ENCODE results near the gene NRARP. TPM values are rescaled to one million over a fixed set of nuclear protein-coding genes. Genes with fewer than 3 reads are reported as not detected.
A peak's percentile ranks its signal among the peaks of the same experiment; 100 is the strongest.

NRARP gene
- total RNA-seq, 1 experiment from 2014 or later: 16.9 TPM

DNA sequence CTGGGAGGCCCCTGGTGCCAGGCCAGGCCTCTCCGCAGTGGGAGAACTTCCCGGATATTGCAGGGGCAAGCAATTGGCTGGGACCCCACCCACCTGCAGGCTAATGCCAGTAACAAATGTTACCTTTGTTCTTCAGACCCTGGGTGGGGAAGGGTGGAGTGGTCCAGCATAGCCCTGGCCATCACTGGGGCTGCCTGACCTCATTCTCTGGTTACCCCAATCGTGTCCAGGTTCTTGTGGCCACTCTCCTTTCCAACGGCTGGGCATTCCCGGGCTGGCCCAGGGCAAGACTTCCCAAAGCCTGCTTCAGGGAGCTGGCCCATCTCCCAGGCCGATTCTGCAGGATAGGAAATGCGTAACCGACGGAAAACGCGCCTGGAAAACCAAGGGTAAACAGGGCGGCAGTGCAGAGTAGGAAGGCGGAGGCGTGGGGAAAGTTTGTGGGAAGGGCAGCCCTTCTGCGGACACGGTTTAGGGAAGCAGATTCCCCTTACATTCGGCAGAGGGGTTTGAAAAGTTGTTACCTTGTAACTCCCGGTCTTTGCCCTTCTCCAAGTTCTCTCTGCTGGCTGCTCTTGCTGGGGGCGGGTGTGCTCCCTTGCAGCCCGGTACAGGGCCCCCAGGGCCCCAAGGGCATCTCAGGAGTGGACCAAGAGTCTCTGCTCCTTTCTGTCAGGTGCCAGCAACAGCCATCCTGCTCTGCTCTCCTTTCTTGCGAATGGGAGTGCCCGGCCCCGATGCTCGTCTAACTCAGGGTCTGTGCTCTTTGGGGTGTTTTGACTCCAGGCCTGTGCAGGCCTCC, 3.5 kb downstream of the NRARP start:
- in situ Hi-C loops (cut with HindIII; ENCODE audit: low pct_unique_long_range_greater_than_20kb, low sequenced_read_pairs) (no loop called here), intact Hi-C loops (cut with micrococcal nuclease; ENCODE audit: unreplicated experiment) (loop anchor here (10.0 kb wide), 1 partner anchor 126 kb away; the partner anchor contains the start of genes EXD3 and NOXA1)
- peak overlapping the region; percentile 54 to 74 for H3K4me3 ChIP-seq (ENCODE audit: low read depth in 2 of 2, low read length in 2 of 2)
- CTCF ChIA-PET: interaction anchor here (0.6 kb wide), 1 partner anchor 20 kb away, joined by 3 read pairs; no protein-coding TSS in a partner anchor
- DNase-seq (ENCODE audit: low read depth, low spot score) (no peak), ATAC-seq (peak; percentile 6)
- POLR2A ChIA-PET: no interaction called here
- peak overlapping the region; percentile 87 for H3K27ac ChIP-seq (ENCODE audit: low read length)
- BruUV-seq (replicated peaks): no TSS peak
- H3K36me3 ChIP-seq (ENCODE audit: control insufficient read depth, insufficient read depth, low read length): no peaks in the 10 kb centered on the region
- no peaks in the 10 kb centered on the region for H3K9me3 ChIP-seq (ENCODE audit: control insufficient read depth, insufficient read depth, low read depth, low read length)
- no peaks in the 10 kb centered on the region for H3K27me3 ChIP-seq (ENCODE audit: control insufficient read depth, insufficient read depth, low read length)
- no peak for TF ChIP-seq CTCF (IDR thresholded peaks at IDR 0.05)
- TF ChIP-seq SIN3A (IDR thresholded peaks at IDR 0.05; ENCODE audit: borderline replicate concordance, insufficient read depth, low read depth, low read length): no peak
- TF ChIP-seq REST (IDR thresholded peaks at IDR 0.05; ENCODE audit: insufficient read depth in 1 of 2, low read depth in 2 of 2, low read length in 1 of 2): no peak
- no peak for TF ChIP-seq POLR2AphosphoS5 (IDR thresholded peaks at IDR 0.05; ENCODE audit: low read depth, low read length)
- no peak for TF ChIP-seq TCF7L2 (IDR thresholded peaks at IDR 0.05; ENCODE audit: low read depth, low read length)
- H3K4me1 ChIP-seq (ENCODE audit: control insufficient read depth, insufficient read depth, low read length): peaks cover 39% of the 10 kb centered on the region

DNA sequence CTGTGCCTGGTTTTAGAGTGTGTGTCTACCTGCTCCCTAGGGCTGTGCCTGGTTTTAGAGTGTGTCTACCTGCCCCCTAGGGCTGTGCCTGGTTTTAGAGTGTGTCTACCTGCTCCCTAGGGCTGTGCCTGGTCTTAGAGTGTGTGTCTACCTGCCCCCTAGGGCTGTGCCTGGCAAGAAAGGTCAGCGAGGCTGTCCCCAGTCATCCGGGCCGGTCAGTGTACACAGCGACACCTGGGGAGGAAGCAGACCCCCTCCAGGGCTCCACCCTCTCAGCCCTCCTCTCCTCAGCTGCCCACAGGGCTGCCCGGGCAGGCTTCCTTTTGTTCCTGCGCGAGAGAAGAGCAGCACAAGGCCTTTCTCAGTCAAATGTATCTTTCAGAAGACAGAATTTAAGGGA, 4.1 kb downstream of the NRARP start:
- POLR2A ChIA-PET: no interaction called here
- BruUV-seq (replicated peaks): no TSS peak

More for the DNA sequence above, 4.1 kb downstream of the NRARP start:
- no peak overlapping the region; a peak in 1 of 4 replicates for H3K4me3 ChIP-seq (ENCODE audit: low read depth in 2 of 2, low read length in 2 of 2)
- intact Hi-C loops (cut with micrococcal nuclease; ENCODE audit: unreplicated experiment): loop anchor here (10.0 kb wide), 1 partner anchor 127 kb away; the partner anchor contains the start of genes EXD3 and NOXA1
- DNase-seq (ENCODE audit: low read depth, low spot score) (no peak), ATAC-seq (no peak)
- in situ Hi-C loops (cut with HindIII; ENCODE audit: low pct_unique_long_range_greater_than_20kb, low sequenced_read_pairs): no loop called here
- H3K27ac ChIP-seq (ENCODE audit: low read length): peak overlapping the region; percentile 87
- peaks cover 33% of the 10 kb centered on the region for H3K4me1 ChIP-seq (ENCODE audit: control insufficient read depth, insufficient read depth, low read length)
- no peaks in the 10 kb centered on the region for H3K36me3 ChIP-seq (ENCODE audit: control insufficient read depth, insufficient read depth, low read length)
- TF ChIP-seq TCF7L2 (IDR thresholded peaks at IDR 0.05; ENCODE audit: low read depth, low read length): no peak
- no peak for TF ChIP-seq POLR2AphosphoS5 (IDR thresholded peaks at IDR 0.05; ENCODE audit: low read depth, low read length)
- TF ChIP-seq REST (IDR thresholded peaks at IDR 0.05; ENCODE audit: insufficient read depth in 1 of 2, low read depth in 2 of 2, low read length in 1 of 2): no peak
- no peak for TF ChIP-seq SIN3A (IDR thresholded peaks at IDR 0.05; ENCODE audit: borderline replicate concordance, insufficient read depth, low read depth, low read length)
- TF ChIP-seq CTCF (IDR thresholded peaks at IDR 0.05): peak; percentile 7; the same call in 1 of the 2 replicates
- no peaks in the 10 kb centered on the region for H3K9me3 ChIP-seq (ENCODE audit: control insufficient read depth, insufficient read depth, low read depth, low read length)
- no peaks in the 10 kb centered on the region for H3K27me3 ChIP-seq (ENCODE audit: control insufficient read depth, insufficient read depth, low read length)
- CTCF ChIA-PET: interaction anchor here (0.6 kb wide), 1 partner anchor 110 kb away, joined by 5 read pairs; no protein-coding TSS in a partner anchor
